MV-4-11 (cell line): ENCODE data around the gene TRIM29.

Source experiments
- DNase-seq: peaks from one replicate; lab custom pipeline; 2025; lab: John Stamatoyannopoulos, UW

The TRIM29 gene

GRCh38 chr11:120122924-120123683, 14.8 kb downstream of the TRIM29 start:
- no peak for DNase-seq

- DNase-seq, result no peak
These were observed 15.9 kb downstream of the TRIM29 start for GRCh38 chr11:120121914-120122473.

GRCh38 chr11:120121336-120121735, 16.6 kb downstream of the TRIM29 start:
- no peak for DNase-seq

- DNase-seq, result no peak
These were observed 17.0 kb downstream of the TRIM29 start for GRCh38 chr11:120120805-120121335.

GRCh38 chr11:120119121-120119520, 18.8 kb downstream of the TRIM29 start:
- no peak for DNase-seq

- DNase-seq, result no peak
These were observed 19.9 kb downstream of the TRIM29 start for GRCh38 chr11:120117991-120118390.

- no peak for DNase-seq
These were observed 20.9 kb downstream of the TRIM29 start for GRCh38 chr11:120116966-120117365.

GRCh38 chr11:120115272-120116000, 22.5 kb downstream of the TRIM29 start:
- no peak for DNase-seq

GRCh38 chr11:120112174-120112796, 25.6 kb downstream of the TRIM29 start:
- DNase-seq, result no peak

- DNase-seq, result no peak
These were observed 28.4 kb downstream of the TRIM29 start for GRCh38 chr11:120109531-120109930.

- no peak for DNase-seq
These were observed 29.1 kb downstream of the TRIM29 start for GRCh38 chr11:120108785-120109168.

GRCh38 chr11:120108154-120108784, 29.6 kb downstream of the TRIM29 start:
- DNase-seq, result peak; percentile 23

GRCh38 chr11:120107692-120108091, 30.2 kb downstream of the TRIM29 start:
- no peak for DNase-seq

GRCh38 chr11:120106354-120107150, 31.4 kb downstream of the TRIM29 start:
- DNase-seq, result no peak

GRCh38 chr11:120105576-120105975, 32.3 kb downstream of the TRIM29 start:
- no peak for DNase-seq

GRCh38 chr11:120104041-120104565, 33.8 kb downstream of the TRIM29 start:
- DNase-seq, result no peak

GRCh38 chr11:120102864-120103122, 35.1 kb downstream of the TRIM29 start:
- DNase-seq, result no peak

GRCh38 chr11:120102050-120102863, 35.7 kb downstream of the TRIM29 start:
- DNase-seq, result no peak

GRCh38 chr11:120098503-120099020, 39.4 kb downstream of the TRIM29 start:
- DNase-seq, result no peak
